HEK293T (cell line): ENCODE data around the gene BRCA2.

ENCODE experiments used
- CTCF ChIA-PET: fragments of 350-600 bp; formaldehyde crosslinking; extraction: SDS; loops from one replicate; lab custom pipeline; 2021; ENCODE audit warnings: antibody characterized with exemption, inconsistent platforms; lab: Yijun Ruan, JAX
- POLR2A ChIA-PET: fragments of 350-600 bp; formaldehyde crosslinking; extraction: SDS; loops from one replicate; lab custom pipeline; 2020; ENCODE audit warnings: antibody characterized with exemption, inconsistent platforms; lab: Yijun Ruan, JAX
- DNase-seq: peaks from one replicate; pipeline ENCODE4 v3.0.0; 2012; ENCODE audit warnings: mixed read lengths; ENCODE audit errors: extremely low spot score
- ARNT ChIP-seq: fragments of 450-650 bp; IDR thresholded peaks from 2 replicates; pipeline ENCODE4 v1.6.1; 2017; ENCODE audit warnings: mild to moderate bottlenecking
- BHLHE40 ChIP-seq: fragments of 450-650 bp; IDR thresholded peaks from 2 replicates; pipeline ENCODE4 v1.6.1; 2016; ENCODE audit warnings: mild to moderate bottlenecking, moderate library complexity, borderline replicate concordance
- CTBP1 ChIP-seq: fragments of 450-650 bp; IDR thresholded peaks from 2 replicates; pipeline ENCODE4 v1.6.1; 2016; ENCODE audit warnings: borderline replicate concordance
- ELF4 ChIP-seq: fragments of 450-650 bp; IDR thresholded peaks from 2 replicates; pipeline ENCODE4 v1.6.1; 2017; ENCODE audit warnings: antibody characterized with exemption
- FOXA1 ChIP-seq: fragments of 450-650 bp; IDR thresholded peaks from 2 replicates; pipeline ENCODE4 v1.6.1; 2016; ENCODE audit warnings: mild to moderate bottlenecking
- FOXK2 ChIP-seq: fragments of 450-650 bp; IDR thresholded peaks from 2 replicates; pipeline ENCODE4 v1.6.1; 2016; ENCODE audit warnings: mild to moderate bottlenecking
- FOXM1 ChIP-seq: fragments of 450-650 bp; IDR thresholded peaks from 2 replicates; pipeline ENCODE4 v1.6.1; 2017; ENCODE audit warnings: mild to moderate bottlenecking, borderline replicate concordance
- HDGF ChIP-seq: fragments of 450-650 bp; IDR thresholded peaks from 2 replicates; pipeline ENCODE4 v1.6.1; 2017; ENCODE audit warnings: antibody characterized with exemption, borderline replicate concordance
- L3MBTL2 ChIP-seq: fragments of 450-650 bp; conservative IDR thresholded peaks from 2 replicates; pipeline ENCODE4 v1.6.1; 2016; ENCODE audit warnings: mild to moderate bottlenecking
- LEF1 ChIP-seq: fragments of 450-650 bp; IDR thresholded peaks from 2 replicates; pipeline ENCODE4 v1.6.1; 2017; ENCODE audit warnings: mild to moderate bottlenecking, borderline replicate concordance
- NFRKB ChIP-seq: fragments of 450-650 bp; IDR thresholded peaks from 2 replicates; pipeline ENCODE4 v1.6.1; 2016; ENCODE audit warnings: mild to moderate bottlenecking, moderate library complexity
- PKNOX1 ChIP-seq: fragments of 450-650 bp; IDR thresholded peaks from 2 replicates; pipeline ENCODE4 v1.6.1; 2016
- SP1 ChIP-seq: fragments of 450-650 bp; IDR thresholded peaks from 2 replicates; pipeline ENCODE4 v1.6.1; 2017
- SUZ12 ChIP-seq: fragments of 450-650 bp; IDR thresholded peaks from 2 replicates; pipeline ENCODE4 v1.6.1; 2016; ENCODE audit warnings: mild to moderate bottlenecking
- TARDBP ChIP-seq: fragments of 450-650 bp; IDR thresholded peaks from 2 replicates; pipeline ENCODE4 v1.6.1; 2016
- ZNF384 ChIP-seq: fragments of 450-650 bp; IDR thresholded peaks from 2 replicates; pipeline ENCODE4 v1.6.1; 2016

The BRCA2 gene

GRCh38 chr13:32427852-32428580 lies 112.7 kb downstream of the BRCA2 start, which contains the start of gene N4BP2L1:
N4BP2L1 (minus strand) TSS chr13:32428130; CDS start chr13:32428082, 48 bp downstream.
- ChIA-PET CTCF (no interaction called here), POLR2A (no interaction called here)
- no peak for TF ChIP-seq LEF1
- no peak for TF ChIP-seq TARDBP
- no peak for TF ChIP-seq ELF4
- TF ChIP-seq HDGF, result no peak
- no peak for TF ChIP-seq CTBP1
- no peak for TF ChIP-seq SUZ12
- no peak for TF ChIP-seq FOXK2
- no peak for TF ChIP-seq ZNF384
- no peak for TF ChIP-seq SP1
- TF ChIP-seq ARNT, result no peak
- TF ChIP-seq L3MBTL2, result no peak
- TF ChIP-seq NFRKB, result no peak
- TF ChIP-seq FOXA1, result no peak
- no peak for TF ChIP-seq PKNOX1
- TF ChIP-seq BHLHE40, result no peak
- no peak for TF ChIP-seq FOXM1
- no peak for DNase-seq

GRCh38 chr13:32428581-32429432 lies 113.5 kb downstream of the BRCA2 start:
- TF ChIP-seq FOXK2 (no peak), ELF4 (no peak), ZNF384 (no peak), PKNOX1 (no peak), HDGF (no peak), SP1 (no peak), FOXA1 (no peak), SUZ12 (no peak), ARNT (no peak), CTBP1 (no peak), TARDBP (no peak)
- ChIA-PET CTCF (no interaction called here), POLR2A (no interaction called here)
- DNase-seq, result no peak

DNA sequence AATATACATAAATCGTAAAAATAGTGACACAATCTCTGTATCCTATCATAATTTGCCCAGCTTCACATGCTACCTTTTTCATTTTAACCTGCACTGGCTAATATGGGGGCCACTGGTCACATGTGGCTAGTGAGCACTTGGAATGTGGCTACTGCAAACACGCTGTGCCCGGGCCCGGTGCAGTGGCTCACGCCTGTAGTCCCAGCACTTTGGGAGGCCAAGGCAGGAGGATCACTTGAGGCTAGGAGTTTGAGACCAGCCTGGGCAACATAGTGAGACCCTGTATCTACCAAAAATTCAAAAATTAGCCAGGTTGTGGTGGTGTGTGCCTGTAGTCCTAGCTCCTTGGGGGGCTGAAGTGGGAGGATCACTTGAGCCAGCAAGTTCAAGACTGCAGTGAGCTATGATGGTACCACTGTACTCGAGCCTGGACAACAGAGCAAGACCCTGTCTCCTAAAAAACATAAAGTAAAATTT lies 114.2 kb downstream of the BRCA2 start:
- no peak for TF ChIP-seq FOXA1
- TF ChIP-seq BHLHE40, result no peak
- no peak for TF ChIP-seq PKNOX1
- no peak for TF ChIP-seq TARDBP
- TF ChIP-seq CTBP1, result no peak
- TF ChIP-seq ARNT, result no peak
- TF ChIP-seq HDGF, result no peak
- no peak for TF ChIP-seq NFRKB
- TF ChIP-seq ELF4, result no peak
- no peak for TF ChIP-seq ZNF384
- no peak for TF ChIP-seq LEF1
- no peak for TF ChIP-seq L3MBTL2
- TF ChIP-seq SUZ12, result no peak
- no peak for TF ChIP-seq FOXM1
- ChIA-PET POLR2A (no interaction called here), CTCF (no interaction called here)
- DNase-seq, result no peak

DNA sequence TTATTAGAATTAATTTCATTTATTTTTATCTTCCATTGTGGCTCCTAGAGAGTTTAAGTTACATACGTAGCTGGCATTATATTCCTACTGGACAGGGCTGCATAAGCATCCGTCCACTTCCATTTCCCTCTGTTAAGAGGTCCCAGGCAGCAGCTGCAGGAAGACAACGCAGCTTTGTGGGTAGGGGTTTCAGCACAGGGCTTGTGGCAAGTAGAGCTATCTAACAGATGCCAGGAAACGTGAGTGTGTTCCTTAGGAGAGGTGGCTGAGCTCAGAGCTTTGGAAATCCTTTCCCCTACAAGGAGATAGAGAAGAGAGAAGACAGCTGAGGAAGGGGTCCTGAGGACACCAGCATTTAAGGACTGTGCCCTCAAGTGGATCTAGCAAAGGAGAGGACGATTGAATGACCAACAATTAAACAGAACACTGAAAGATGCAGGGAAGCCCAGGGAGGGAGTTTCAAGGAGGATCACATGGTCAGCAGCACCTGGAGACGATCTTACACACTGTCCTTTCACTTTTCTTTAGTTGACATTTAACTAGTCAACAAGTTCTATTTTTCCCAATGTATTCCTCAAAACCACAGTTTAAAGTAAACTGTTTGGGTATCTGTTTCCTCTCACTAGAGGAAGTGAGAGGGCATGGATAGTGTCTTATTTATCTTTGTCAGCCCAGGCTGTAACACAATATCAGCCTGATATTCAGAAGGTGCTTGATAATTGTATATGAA lies 114.9 kb downstream of the BRCA2 start:
- DNase-seq, result no peak
- TF ChIP-seq TARDBP (no peak), HDGF (no peak), PKNOX1 (no peak), ARNT (no peak), BHLHE40 (no peak), ZNF384 (no peak), SP1 (no peak), NFRKB (no peak), SUZ12 (no peak), FOXA1 (no peak), LEF1 (no peak), ELF4 (no peak)
- CTCF ChIA-PET, result no interaction called here
- POLR2A ChIA-PET, result no interaction called here

DNA sequence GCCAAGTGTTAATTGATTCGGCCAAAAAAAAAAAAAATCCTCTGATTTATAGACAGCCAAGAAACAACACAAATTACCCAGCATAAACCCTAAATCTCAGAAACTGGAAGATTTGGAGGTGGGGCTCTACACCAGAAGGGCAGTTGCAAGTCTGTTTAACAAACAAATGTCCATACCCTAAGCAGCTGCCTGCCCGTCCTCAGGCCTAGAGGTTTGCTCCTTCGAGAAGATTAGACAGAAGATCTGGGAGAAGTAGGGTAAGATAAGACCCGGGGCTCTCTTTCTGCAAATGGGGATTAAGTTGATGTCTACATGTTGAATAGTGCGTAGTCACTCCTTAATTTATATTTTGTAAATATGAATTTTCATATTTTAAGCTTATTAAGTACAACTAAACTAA lies 116.1 kb downstream of the BRCA2 start:
- no peak for DNase-seq
- ChIA-PET CTCF (no interaction called here), POLR2A (no interaction called here)
- TF ChIP-seq SP1 (no peak), ARNT (no peak), NFRKB (no peak), FOXA1 (no peak), CTBP1 (no peak), PKNOX1 (no peak), HDGF (no peak), FOXM1 (no peak), TARDBP (no peak), BHLHE40 (no peak), ELF4 (no peak)
